IPS DF 4.7 (cell line): ENCODE data around the gene ERLEC1.
"Not testable (repeated sequence)": the region's sequence is repeated elsewhere in the genome, so short reads cannot be mapped to it uniquely, and the experiment has no call there.

Experiments used
- DNase-seq: peaks from one replicate; pipeline ENCODE4 v3.0.0-alpha.2; 2013; ENCODE audit warnings: low spot score; ENCODE audit errors: extremely low read depth

The ERLEC1 gene

DNA sequence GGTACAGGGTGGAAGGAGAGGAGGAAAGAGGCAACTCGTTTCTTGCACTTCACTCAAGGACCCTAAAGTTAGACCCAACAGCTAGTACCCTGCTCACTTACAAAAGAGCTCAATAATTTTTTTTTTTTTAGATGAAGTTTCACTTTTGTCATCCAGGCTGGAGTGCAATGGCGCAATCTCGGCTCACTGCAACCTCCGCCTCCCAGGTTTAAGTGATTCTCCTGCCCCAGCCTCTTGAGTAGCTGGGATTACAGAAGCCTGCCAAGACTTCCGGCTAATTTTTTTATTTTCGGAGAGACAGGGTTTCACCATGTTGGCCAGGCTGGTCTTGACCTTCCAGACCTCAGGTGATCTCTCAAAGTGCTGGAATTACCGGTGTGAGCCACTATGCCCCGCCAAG is 4.2 kb upstream of the ERLEC1 start:
- no peak for DNase-seq

DNA sequence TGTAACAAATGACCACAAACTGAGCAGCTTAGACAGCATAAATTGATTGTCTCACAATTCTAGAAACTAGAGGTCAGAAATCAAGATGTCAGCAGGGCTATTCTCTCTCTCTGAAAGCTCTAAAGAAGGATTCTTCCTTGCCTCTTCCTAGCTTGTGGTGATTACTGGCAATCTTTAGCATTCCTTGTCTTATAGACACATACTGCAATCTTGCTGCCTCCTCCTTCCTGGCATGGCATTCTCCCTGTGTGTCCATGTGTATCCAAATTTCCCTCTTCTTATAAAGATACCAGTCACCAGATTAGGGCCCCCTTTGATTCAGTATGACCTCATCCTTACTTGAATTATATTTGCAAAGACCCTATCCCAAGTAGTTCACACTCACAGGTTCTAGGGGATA is 2.4 kb upstream of the ERLEC1 start:
- no peak for DNase-seq

DNA sequence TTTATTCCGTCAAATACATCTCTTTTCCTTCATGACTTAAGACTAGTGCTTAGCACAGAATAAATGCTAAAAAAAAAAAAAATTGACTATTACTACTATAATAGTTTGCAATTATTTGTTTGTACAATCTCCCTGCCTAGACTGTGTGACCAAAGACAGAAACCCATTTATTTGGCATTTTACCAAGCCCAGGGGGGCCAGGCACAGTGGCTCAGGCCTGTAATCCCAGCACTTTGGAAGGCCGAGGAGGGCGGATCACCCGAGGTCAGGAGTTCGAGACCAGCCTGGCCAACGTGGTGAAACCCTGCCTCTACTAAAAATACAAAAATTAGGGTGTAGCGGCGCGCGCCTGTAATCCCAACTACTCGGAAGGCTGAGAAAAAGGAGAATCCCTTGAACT is 1.5 kb upstream of the ERLEC1 start:
- no peak for DNase-seq

DNA sequence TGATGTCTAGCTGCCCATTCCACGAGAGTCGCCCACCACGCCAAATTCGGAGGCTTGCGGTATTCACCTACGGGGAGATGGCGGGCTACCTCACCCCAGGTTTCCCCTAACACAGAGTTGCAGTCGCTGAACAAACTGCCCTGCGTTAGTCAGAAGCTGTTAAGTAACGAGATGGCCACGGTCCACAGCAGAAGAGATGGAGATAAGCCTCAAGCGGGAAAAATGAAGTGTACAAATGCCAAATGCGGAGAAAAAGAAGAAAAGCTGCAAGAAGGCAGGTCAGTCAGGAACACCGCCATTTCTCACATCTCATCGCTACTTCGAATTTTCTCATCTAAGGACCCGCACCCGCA is 516 bp upstream of the ERLEC1 start:
- no peak for DNase-seq

DNA sequence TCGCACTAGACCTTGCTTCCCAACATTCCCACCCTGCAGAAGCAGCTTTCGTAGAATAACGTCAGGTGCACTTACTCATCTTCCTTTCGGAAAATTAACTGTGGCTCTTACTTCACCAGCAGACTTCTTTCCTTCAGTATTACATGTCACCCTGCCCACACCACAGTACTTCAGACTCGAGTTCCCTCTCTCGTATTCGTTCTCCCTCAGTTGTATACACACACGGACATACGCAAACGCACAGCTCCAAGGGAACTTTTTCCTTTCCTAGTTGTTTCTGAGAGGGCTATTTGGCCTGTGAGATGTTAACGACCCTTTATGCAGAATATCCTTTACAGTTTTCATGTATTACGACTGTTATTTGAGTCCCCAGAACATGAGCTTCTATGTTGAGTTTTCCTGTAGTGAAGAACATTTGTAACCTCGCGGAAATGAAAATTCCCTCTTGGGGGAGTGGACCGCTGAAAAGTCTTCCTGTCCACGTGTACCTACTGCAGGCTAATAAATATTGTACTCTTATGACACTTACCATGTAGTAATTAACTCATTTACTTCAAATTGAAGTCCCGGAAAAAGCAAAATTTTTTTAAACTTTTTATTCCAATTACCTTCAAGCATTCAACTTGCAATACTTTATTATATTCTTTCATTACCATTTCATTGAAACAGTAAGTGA is 908 bp downstream of the ERLEC1 start:
- DNase-seq: no peak

DNA sequence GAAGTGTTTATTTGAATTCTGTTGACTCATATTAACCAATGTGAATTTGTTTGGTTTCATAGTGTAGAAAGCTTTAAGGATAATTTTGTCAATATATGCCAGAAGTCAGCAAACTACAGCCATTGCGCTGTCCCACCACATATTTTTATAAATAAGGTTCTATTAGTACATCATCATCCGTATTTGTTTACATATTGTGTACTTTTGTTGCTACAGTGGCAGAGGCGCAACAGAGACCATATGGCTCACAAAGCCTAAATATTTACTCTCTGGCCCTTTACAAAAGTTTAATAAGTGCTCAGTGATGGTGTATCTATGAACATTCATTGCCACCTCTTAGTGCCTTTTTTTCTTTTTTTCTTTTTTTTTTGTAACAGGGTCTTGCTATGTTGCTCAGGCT is 6.4 kb downstream of the ERLEC1 start:
- no peak for DNase-seq

- DNase-seq: no peak
These were observed 7.0 kb downstream of the ERLEC1 start for GRCh38 chr2:53793821-53794220.

GRCh38 chr2:53801547-53801946 is 14.7 kb downstream of the ERLEC1 start:
- no peak for DNase-seq

DNA sequence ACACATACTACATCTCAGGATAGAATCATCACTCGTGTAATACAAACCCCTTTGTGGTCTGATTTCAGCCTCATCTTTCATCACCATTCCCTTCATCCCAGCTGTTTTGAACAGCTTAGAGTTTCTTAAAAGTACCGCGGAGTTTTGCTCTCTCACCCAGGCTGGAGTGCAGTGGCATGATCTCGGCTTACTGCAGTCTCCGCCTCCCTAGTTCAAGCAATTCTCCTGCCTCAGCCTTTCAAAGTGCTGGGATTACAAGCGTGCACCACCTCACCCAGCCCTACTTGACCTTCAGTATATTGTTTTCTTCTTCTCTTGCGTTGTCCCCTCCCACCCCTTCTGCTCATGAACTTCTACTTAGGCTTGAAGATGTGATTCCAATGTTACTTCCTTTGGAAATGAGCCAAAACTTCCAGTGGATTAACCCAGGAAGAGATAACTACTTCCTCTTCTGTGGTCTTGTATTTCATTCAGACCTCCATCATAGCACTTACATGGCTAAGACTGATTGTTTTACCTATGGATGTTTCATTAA is 15.8 kb downstream of the ERLEC1 start:
- DNase-seq: no peak

GRCh38 chr2:53811601-53812000 is 24.8 kb downstream of the ERLEC1 start:
- DNase-seq: no peak

DNA sequence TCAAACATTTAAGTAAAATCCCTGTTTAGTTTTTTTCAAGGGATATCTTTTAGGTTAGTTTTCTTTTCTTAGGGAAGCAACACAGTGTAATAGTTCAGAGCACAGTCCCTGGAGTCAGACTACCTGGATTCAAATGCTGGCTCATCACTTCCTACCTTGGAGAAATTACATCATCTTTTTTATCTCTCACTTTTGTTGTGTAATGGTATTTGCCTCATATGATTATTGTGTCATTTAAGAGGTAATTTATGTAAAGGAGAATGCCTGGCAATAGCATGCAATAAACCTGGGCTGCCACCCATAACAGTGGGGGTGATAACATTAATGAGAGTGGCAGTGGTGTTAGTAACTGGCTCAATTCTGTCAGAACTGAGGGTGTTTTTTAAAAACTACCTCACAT is 26.3 kb downstream of the ERLEC1 start:
- no peak for DNase-seq

DNA sequence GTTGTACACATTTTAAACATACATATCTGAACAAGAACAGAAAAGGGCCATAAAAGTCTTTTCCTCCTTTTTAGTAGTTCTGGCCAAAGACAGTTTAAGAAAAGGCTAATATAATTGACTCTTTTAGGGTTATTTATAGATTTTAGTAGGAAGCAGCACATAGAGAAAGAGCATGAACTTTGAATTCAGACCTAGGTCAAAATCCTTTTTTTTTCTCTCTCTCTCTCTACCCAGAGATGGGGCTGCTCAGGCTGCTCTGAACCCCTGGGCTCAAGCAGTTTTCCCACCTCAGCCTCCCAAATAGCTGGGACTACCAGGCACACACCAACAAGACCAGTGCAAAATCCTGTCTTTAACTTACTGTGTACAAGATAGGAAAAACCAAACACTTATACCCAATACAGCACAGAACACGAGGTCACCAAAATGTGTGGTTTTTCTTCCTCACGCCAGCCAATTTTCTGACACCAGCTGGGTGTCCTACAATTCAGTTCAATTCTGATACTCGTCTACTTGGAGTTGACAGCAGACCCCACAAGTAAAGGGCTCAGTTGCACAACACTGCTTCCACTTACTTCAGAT is 32.1 kb downstream of the ERLEC1 start:
- no peak for DNase-seq

GRCh38 chr2:53819634-53820033 is 32.8 kb downstream of the ERLEC1 start:
- DNase-seq: no peak

- no peak for DNase-seq
These were observed 33.2 kb downstream of the ERLEC1 start for GRCh38 chr2:53820048-53820447.

DNA sequence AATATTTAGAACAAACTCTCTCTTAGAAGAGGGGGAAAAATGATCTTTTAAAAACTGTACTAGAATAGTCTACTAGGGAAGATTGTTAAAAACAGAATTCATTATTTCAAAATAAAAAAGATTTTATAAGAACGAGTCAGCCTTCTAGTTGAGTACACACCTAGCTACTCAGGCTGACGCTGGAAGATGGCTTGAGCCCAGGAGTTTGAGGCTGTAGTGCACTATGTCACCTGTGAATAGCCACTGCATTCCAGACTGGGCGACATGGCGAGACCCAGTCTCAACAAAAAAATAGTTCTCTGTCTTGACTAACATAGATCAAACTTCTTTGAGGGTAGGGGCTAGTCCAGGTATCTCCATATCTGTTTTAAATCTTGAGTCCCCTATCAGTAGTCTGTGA is 33.9 kb downstream of the ERLEC1 start:
- DNase-seq: no peak

- no peak for DNase-seq
These were observed 35.0 kb downstream of the ERLEC1 start for GRCh38 chr2:53821810-53822209.

DNA sequence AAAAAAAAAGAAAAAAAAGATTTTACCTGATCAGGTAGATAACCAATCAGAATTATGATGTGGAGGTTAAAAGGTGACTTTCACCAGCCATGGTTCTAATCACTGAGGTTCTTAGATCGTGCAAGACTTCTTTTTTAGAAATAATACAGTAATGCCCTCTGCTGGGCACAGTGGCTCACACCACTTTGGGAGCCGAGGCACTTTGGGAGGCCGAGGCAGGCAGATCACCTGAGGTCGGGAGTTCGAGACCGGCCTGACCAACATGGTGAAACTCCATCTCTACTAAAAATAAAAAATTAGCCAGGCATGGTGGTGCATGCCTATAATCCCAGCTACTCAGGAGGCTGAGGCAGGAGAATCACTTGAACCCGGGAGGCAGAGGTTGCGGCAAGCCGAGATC is 36.8 kb downstream of the ERLEC1 start:
- DNase-seq: not testable (repeated sequence)

DNA sequence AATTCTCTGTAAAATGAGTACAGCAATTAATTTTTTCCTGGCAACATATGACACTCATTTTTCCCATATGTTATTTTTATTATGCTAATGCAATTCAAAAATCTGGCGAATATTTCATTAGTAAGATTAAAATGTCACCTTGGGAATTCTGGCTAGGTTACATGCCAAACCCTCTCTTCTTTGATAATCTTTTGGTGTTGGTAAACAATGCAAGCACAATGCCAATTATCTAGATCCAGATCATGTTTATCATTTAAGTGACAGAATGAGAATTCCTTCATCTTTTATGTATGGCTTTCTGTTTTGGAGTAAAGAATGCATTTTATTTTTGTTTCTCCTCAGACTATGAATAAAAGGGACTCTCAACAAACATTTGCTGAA is 39.2 kb downstream of the ERLEC1 start:
- DNase-seq: no peak

DNA sequence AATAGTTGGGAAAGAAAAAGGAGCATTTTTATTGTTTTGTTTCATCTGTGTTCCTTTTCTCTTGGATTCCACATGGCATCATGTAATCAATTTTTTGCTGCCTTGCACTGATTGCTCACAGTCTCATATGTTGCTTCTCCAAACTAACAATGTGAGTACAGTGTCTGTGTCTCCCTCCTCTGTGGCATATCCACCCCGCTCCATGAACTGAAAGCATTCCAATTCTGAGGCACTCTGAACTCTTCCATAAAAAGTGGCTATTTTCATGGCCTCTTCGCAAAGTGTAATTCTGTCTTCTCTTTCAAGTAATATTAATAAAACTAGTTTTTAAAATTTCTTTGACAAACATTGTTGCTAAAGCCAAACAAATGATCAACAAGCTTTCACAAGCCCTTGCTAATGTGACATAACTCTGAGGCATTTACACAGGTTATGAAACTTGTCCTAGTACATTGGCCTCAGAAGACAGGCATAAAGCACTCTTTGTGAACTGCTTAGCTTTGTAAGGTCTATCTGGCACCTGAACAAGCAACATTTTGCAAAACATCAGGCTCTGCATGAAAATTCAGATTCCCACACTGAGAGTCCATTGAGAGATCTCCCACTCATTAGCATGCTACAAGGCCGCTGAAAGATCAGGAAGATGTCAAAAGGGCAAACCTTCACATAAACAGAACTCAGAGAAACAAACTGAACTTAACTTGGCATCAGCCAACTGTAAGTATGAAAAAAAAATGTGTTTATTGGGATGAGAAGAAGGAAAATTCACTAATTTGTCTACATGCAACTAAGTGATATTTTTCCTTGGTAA is 39.9 kb downstream of the ERLEC1 start:
- DNase-seq: no peak

DNA sequence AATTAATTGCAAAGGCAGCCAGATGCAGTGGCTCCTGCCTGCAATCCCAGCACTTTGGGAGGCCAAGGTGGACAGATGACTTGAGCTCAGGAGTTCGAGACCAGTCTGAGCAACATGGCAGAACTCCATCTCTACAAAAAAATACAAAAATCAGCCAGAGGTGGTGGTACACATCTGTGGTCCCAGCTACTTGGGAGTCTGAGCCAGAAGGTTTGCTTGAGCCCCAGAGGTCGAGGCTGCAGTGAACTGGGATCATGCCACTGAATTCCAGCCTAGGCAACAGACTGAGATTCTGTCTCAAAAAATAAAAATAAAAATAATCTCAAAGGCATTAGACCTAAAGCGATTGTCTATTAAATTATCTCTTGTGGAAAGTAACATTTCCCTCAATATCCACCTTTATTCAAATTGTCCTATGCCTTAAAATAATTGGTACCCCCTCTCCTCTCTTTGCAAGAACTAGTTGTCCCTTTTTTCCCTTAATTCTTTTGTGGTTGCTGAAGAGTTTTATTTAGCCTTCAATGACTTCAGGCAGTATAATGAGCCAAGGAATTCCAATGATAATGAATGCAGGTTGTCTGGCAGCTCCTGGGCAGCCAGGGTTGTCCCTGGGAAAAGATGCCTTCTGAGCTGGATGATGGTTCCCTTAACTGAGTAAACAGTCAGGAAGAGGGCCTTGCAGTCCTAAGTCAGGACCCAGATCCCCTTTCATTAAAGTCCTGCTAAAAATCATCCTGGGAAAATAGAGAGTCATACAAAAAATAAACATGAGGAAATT is 40.7 kb downstream of the ERLEC1 start:
- DNase-seq: no peak

DNA sequence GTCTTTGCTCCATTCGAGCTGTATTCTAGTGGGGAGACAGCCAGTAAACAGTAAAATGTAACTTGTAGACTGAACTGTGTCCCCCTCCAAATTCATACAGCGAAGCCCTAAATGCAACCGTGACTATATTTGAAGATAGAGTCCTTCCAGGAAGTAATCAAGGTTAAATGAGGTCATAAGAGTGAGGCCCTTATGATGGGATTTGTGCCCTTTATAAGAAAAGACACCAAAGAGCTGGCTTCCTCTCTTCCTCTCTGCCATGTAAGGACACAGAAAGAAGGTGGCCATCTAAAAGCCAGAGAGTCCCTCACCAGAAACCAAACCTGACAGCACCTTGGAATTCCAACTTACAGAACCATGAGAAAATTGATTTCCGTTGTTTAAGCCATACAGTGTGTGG is 41.5 kb downstream of the ERLEC1 start:
- no peak for DNase-seq
